Left colon (tissue), 2 donors: ENCODE measurements around the gene ETFBKMT. TPM values are rescaled to one million over a fixed set of nuclear protein-coding genes. Genes with fewer than 3 reads are reported as not detected.
A peak's percentile ranks its signal among the peaks of the same experiment; 100 is the strongest.
"Not testable (repeated sequence)": the region's sequence is repeated elsewhere in the genome, so short reads cannot be mapped to it uniquely, and the experiment has no call there.

Experiments used
- ATAC-seq: fragments of 200-7000 bp; cut with Tn5 transposase; one replicate; pipeline ENCODE4 v1.9.1; 2020; ENCODE audit warnings: mild to moderate bottlenecking, moderate library complexity
- DNase-seq, 2 donors: peaks; one replicate each; pipeline ENCODE4 v3.0.0-alpha.2; 2020
- intact Hi-C, 2 donors: fragments of 100-400 bp; cut with DNase I in 1 of 2; cut with micrococcal nuclease in 1 of 2; formaldehyde crosslinking; loops; one replicate each; pipeline versions ENCODE4 v1.11.2 to v1.14.0; 2022; cut with DNase I, micrococcal nuclease
- total RNA-seq, 2 donors: library from RNA; stranded (reverse); fragmentation: NEBNext Ultra II Directional; extraction: Animal tissue kit (Norgen Biotek cat#: 25700); gene quantifications; one replicate each; pipeline ENCODE4 v1.2.1, GENCODE V29; 2021
- donor health status: DM: no; HTN: no; CAD: no.
- donor health status: DM: yes; HTN: yes; CAD: no.

ETFBKMT gene
- total RNA-seq, 2 donors from 2014 or later, result 2.9 to 5.2 TPM

DNA sequence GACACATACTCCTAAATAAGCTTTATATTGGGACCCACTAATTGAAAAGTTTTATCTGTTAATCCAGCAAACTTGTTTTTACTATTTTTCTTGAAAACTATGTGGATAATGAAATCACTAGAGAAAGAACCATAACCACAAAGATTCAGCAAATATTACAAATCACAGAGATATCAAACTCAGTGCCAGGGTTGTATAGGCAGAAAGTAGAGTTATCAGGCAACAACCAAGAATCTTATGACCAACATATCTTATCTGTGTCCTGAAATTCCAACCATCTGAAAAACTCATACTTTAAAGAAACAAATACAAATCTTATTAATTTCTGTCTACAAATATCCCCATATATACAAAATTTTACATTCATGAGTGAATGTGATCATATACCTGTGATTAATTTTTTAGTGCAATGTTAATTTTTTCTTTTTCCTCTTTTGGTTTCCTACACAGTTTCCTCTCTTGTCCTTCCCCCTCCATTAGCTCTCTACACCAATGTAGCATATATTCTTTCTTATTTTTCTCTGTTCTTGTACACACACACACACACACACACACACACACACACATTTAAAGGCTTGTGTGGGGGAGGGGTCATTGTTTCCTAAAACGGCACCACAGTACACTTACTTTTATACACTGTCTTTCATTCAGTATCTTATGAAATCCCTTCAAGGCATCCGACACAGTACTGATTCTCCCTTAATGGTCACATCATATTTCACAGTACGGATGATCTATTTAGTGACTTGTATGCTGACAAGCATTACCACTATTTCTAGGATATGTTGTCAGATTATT lies 50.7 kb downstream of the ETFBKMT start:
- intact Hi-C loops, result no loop called here
- ATAC-seq, result no peak
- DNase-seq, result no peak

- no peak for ATAC-seq
- no peak for DNase-seq
- intact Hi-C loops, result no loop called here
Measured at GRCh38 chr12:31712877-31713276, 53.4 kb downstream of the ETFBKMT start.

DNA sequence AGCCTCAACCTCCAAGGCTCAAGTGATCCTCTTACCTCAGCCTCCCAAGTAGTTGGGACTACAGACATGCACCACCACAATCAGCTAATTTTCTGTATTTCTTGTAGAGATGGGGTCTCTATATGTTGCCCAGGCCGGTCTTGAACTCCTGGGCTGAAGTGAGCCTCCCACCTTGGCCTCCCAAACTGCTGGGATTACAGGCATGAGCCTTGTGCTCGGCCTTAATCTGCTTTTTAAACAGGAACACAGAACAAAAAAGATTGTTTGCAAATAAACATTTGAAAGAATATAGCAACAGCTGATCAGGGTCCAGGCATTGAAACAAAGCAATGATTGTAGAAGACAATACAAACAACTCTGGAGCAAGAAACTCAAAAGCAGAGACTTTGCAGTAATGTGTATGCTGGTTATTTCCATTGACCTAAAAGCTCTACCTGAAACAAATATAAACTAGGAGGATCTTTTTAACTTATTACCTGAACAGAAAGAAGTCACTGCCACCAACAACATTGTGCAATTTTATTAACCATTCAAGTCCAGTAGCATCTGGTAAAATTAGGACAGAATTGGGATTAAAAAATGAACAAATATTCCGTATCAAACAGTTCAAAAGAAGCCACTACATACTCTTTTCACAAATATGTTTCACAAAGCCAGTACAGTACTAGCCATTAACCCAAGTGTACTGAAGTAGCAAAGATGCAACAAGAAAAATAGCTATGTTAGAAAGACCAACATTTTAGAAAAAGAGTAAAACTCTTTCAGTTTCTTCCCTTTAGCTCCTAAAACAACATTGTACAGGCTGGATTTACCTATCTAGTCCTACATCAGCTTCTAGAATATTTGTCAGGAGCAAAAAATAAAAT lies 55.2 kb downstream of the ETFBKMT start:
- DNase-seq, result no peak
- no peak for ATAC-seq
- intact Hi-C loops, result no loop called here

- ATAC-seq (no peak), DNase-seq (no peak)
- intact Hi-C loops, result no loop called here
Measured at GRCh38 chr12:31715283-31715825, 55.9 kb downstream of the ETFBKMT start.

GRCh38 chr12:31716998-31717397 lies 57.5 kb downstream of the ETFBKMT start:
- intact Hi-C loops, DNase-seq, ATAC-seq: not testable (repeated sequence)

DNA sequence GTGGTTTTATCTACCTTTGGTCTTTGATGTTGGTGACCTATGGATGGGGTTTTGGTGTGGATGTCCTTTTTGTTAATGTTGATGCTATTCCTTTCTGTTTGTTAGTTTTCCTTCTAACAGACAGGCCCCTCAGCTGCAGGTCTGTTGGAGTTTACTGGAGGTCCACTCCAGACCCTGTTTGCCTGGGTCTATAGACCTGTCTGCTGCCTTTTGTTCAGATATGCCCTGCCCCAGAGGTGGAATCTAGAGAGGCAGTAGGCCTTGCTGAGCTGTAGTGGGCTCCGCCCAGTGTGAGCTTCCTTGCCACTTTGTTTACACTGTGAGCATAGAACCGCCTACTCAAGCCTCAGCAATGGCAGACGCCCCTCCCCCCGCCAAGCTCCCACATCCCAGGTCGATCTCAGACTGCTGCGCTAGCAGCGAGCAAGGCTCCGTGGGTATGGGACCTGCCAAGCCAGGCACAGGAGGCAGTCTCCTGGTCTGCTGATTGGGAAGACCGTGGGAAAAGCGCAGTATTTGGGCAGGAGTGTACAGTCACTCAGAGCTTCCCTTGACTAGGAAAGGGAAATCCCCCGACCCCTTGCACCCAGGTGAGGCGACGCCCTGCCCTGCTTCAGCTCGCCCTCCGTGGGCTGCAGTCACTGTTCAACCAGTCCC lies 59.2 kb downstream of the ETFBKMT start:
- intact Hi-C loops, ATAC-seq: not testable (repeated sequence)
- peak in 1 of 2 donors; percentile 17 for DNase-seq

- DNase-seq (no peak), ATAC-seq (no peak)
- intact Hi-C loops, result no loop called here
Measured at GRCh38 chr12:31722580-31722979, 63.1 kb downstream of the ETFBKMT start.

Other genes starting within 250 kb of the ETFBKMT start
- gene DENND5B, start 68.6 kb upstream of the ETFBKMT start, total RNA-seq, result 10 to 100 TPM; 10.5 to 14.4 TPM
- gene AMN1, start 69.3 kb downstream of the ETFBKMT start, total RNA-seq, result 1 to 10 TPM; 3.0 to 6.8 TPM